Gastroesophageal sphincter (tissue), 3 donors: ENCODE data around the gene MYLK.

Source experiments
- CTCF ChIP-seq, 4 experiments: fragments of 200-600 bp in 2 of 4; fragments of 450-650 bp in 2 of 4; sonication (generic) in 1 of 4; IDR thresholded peaks; one replicate each; pipeline ENCODE4 v1.5.1; 2017 to 2019; ENCODE audit warnings: antibody characterized with exemption in 4 of 4, mild to moderate bottlenecking in 2 of 4, moderate library complexity in 2 of 4
- EP300 ChIP-seq: sonication (generic); formaldehyde crosslinking; IDR thresholded peaks from one replicate; pipeline ENCODE4 v1.6.1; 2017; ENCODE audit warnings: antibody characterized with exemption, mild to moderate bottlenecking
- POLR2A ChIP-seq, 2 donors: fragments of 450-650 bp; IDR thresholded peaks; one replicate each; pipeline ENCODE4 v1.6.1; 2017; ENCODE audit warnings: antibody characterized with exemption in 2 of 2, mild to moderate bottlenecking in 2 of 2, moderate library complexity in 1 of 2
- POLR2AphosphoS5 ChIP-seq: sonication (generic); formaldehyde crosslinking; IDR thresholded peaks from one replicate; pipeline ENCODE4 v1.6.1; 2017; ENCODE audit warnings: antibody characterized with exemption

GRCh38 chr3:123907720-123908119 is 23.6 kb upstream of the MYLK start:
- TF ChIP-seq POLR2A (IDR thresholded peaks at IDR 0.05) (no peak), POLR2AphosphoS5 (no peak), CTCF (IDR thresholded peaks at IDR 0.05) (no peak), EP300 (no peak)
